Endometrial microvascular endothelial cells (primary cell): ENCODE data around the gene ACSL1. TPM values are rescaled to one million over a fixed set of nuclear protein-coding genes. Genes with fewer than 3 reads are reported as not detected.
"Not testable (repeated sequence)": the region's sequence is repeated elsewhere in the genome, so short reads cannot be mapped to it uniquely, and the experiment has no call there.

Experiments
- in situ Hi-C: cut with HindIII; loops from 2 replicates; pipeline ENCODE4 v1.10.0; 2017; ENCODE audit warnings: low sequenced_read_pairs, low pct_unique_long_range_greater_than_20kb; ENCODE audit errors: inconsistent ontology term
- total RNA-seq: library from RNA; depleted of rRNA; stranded (reverse); fragments of >200 nt; gene quantifications from one replicate; pipeline ENCODE4 v1.2.3, GENCODE V29; 2015; ENCODE audit errors: inconsistent ontology term

ACSL1 gene
- total RNA-seq, 1 donor from 2014 or later: 19.0 TPM

GRCh38 chr4:184801781-184802696, 23.7 kb downstream of the ACSL1 start:
- in situ Hi-C loops: no loop called here

GRCh38 chr4:184798504-184798903, 27.3 kb downstream of the ACSL1 start:
- in situ Hi-C loops: no loop called here

- in situ Hi-C loops: no loop called here
These were observed 28.9 kb downstream of the ACSL1 start for GRCh38 chr4:184796906-184797305.

- in situ Hi-C loops: no loop called here
These were observed 30.4 kb downstream of the ACSL1 start for GRCh38 chr4:184795214-184795844.

- in situ Hi-C loops: no loop called here
These were observed 31.3 kb downstream of the ACSL1 start for GRCh38 chr4:184794470-184794869.

- in situ Hi-C loops: no loop called here
These were observed 31.9 kb downstream of the ACSL1 start for GRCh38 chr4:184793735-184794355.

- in situ Hi-C loops: no loop called here
These were observed 32.7 kb downstream of the ACSL1 start for GRCh38 chr4:184792950-184793555.

GRCh38 chr4:184792334-184792733, 33.4 kb downstream of the ACSL1 start:
- in situ Hi-C loops: no loop called here

GRCh38 chr4:184790826-184791225, 34.9 kb downstream of the ACSL1 start:
- in situ Hi-C loops: no loop called here

GRCh38 chr4:184787766-184788503, 37.8 kb downstream of the ACSL1 start:
- in situ Hi-C loops: no loop called here

GRCh38 chr4:184785813-184786212, 40.0 kb downstream of the ACSL1 start:
- in situ Hi-C loops: no loop called here

- in situ Hi-C loops: no loop called here
These were observed 41.0 kb downstream of the ACSL1 start for GRCh38 chr4:184784628-184785257.

- in situ Hi-C loops: no loop called here
These were observed 42.9 kb downstream of the ACSL1 start for GRCh38 chr4:184782731-184783373.

- in situ Hi-C loops: not testable (repeated sequence)
These were observed 46.6 kb downstream of the ACSL1 start for GRCh38 chr4:184779160-184779559.

GRCh38 chr4:184778325-184778724, 47.4 kb downstream of the ACSL1 start:
- in situ Hi-C loops: no loop called here

GRCh38 chr4:184776821-184777220, 48.9 kb downstream of the ACSL1 start:
- in situ Hi-C loops: no loop called here

GRCh38 chr4:184775854-184776555, 49.8 kb downstream of the ACSL1 start:
- in situ Hi-C loops: no loop called here
